ENCODE data around the gene EGFR.

DNA sequence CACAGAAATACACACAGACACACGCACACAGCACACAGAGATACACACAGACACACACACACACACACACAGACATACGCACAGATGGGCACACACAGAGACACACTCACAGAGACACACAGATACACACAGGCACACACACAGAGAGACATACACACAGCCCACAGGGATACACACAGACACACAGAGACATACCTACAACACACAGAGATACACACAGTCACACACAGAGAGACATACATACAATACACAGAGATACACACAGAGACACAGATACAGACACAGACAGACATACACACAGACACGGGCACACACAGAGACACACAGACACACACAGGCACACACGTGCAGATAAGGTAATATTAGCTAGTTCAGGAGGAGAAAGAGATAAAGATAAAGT lies 76.9 kb downstream of the EGFR start:
- TF ChIP-seq, protein P1, sequence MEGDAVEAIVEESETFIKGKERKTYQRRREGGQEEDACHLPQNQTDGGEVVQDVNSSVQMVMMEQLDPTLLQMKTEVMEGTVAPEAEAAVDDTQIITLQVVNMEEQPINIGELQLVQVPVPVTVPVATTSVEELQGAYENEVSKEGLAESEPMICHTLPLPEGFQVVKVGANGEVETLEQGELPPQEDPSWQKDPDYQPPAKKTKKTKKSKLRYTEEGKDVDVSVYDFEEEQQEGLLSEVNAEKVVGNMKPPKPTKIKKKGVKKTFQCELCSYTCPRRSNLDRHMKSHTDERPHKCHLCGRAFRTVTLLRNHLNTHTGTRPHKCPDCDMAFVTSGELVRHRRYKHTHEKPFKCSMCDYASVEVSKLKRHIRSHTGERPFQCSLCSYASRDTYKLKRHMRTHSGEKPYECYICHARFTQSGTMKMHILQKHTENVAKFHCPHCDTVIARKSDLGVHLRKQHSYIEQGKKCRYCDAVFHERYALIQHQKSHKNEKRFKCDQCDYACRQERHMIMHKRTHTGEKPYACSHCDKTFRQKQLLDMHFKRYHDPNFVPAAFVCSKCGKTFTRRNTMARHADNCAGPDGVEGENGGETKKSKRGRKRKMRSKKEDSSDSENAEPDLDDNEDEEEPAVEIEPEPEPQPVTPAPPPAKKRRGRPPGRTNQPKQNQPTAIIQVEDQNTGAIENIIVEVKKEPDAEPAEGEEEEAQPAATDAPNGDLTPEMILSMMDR (IDR thresholded peaks at IDR 0.05; ENCODE audit: poor library complexity, severe bottlenecking), result no peak
- no peak for TF ChIP-seq EZH2 (IDR thresholded peaks at IDR 0.05; ENCODE audit: borderline replicate concordance, insufficient read depth, low read length, poor library complexity, severe bottlenecking)

Data from neural cell (in vitro differentiated cells).